K562 (cell line): ENCODE results near the gene SFPQ. TPM values are rescaled to one million over a fixed set of nuclear protein-coding genes. Genes with fewer than 3 reads are reported as not detected.

Experiments
- ARHGAP35 ChIP-seq: fragments of 450-650 bp; IDR thresholded peaks from 2 replicates; pipeline ENCODE4 v1.6.1; 2018; ENCODE audit not compliant: partially characterized antibody
- MECOM ChIP-seq: fragments of 250-450 bp; sonication (Bioruptor Pico); IDR thresholded peaks from 2 replicates; pipeline ENCODE4 v1.8.0; 2022; ENCODE audit warnings: inconsistent platforms
- POLR2AphosphoS5 ChIP-seq: IDR thresholded peaks from 2 replicates; pipeline ENCODE4 v1.6.1; 2011; ENCODE audit warnings: mild to moderate bottlenecking, low read depth, low read length, moderate library complexity; ENCODE audit not compliant: control insufficient read depth, insufficient read depth
- SMAD1 ChIP-seq: fragments of 150-350 bp; IDR thresholded peaks from 2 replicates; pipeline ENCODE4 v1.6.1; 2014; ENCODE audit warnings: low read length, low read depth; ENCODE audit not compliant: partially characterized antibody
- TRIM24 ChIP-seq, 2 experiments: fragments of 450-650 bp; IDR thresholded peaks; 2 replicates each; pipeline ENCODE4 v1.6.1; 2016
- ZC3H4 ChIP-seq: sonication (generic); formaldehyde crosslinking; IDR thresholded peaks from 2 replicates; pipeline ENCODE4 v1.9.0; 2021; ENCODE audit warnings: missing genetic modification reagents, borderline replicate concordance
- ZKSCAN3 ChIP-seq: fragments of 250-450 bp; sonication (Bioruptor Pico); IDR thresholded peaks from 2 replicates; pipeline ENCODE4 v1.4.0; 2020
- polyA plus RNA-seq, 8 experiments: library from polyadenylated mRNA; depleted of rRNA in 4 of 8; stranded (reverse) in 5 of 8; unstranded in 3 of 8; fragments of >200 nt; fragmentation: Nextera tagmentation in 2 of 8; fragmentation: Illumina TruSeq in 1 of 8; extraction: Ambion mirVana in 2 of 8; extraction: Trizol in 1 of 8; gene quantifications; 2 replicates each; pipeline versions ENCODE4 v1.2.1 to v1.2.3, GENCODE V29; 2011 to 2014; ENCODE audit warnings: inconsistent platforms in 1 of 8, missing spikeins in 1 of 8
- total RNA-seq, 7 experiments: library from RNA; depleted of rRNA in 6 of 7; stranded (reverse); fragments of >200 nt in 6 of 7; fragmentation: Illumina TruSeq in 2 of 7; extraction: Trizol in 2 of 7; gene quantifications; 2 replicates each; pipeline versions ENCODE4 v1.2.1 to v1.2.3, GENCODE V29; 2011 to 2021; ENCODE audit warnings: low replicate concordance in 1 of 7
- TF ChIP-seq, protein P1 (sequence below): fragments of 150-350 bp; conservative IDR thresholded peaks from 2 replicates; pipeline ENCODE4 v1.6.1; 2014; ENCODE audit warnings: low read length
- TF ChIP-seq, protein P2 (sequence below): fragments of 450-650 bp; conservative IDR thresholded peaks from 2 replicates; pipeline ENCODE4 v1.6.1; 2016; ENCODE audit warnings: missing genetic modification characterization, low read depth, mild to moderate bottlenecking, missing compliant biosample characterization, moderate library complexity
- TF ChIP-seq, protein P3 (sequence below): fragments of 250-450 bp; sonication (Bioruptor Pico); IDR thresholded peaks from 2 replicates; pipeline ENCODE4 v1.8.0; 2022; ENCODE audit warnings: moderate library complexity, mild to moderate bottlenecking, inconsistent platforms
- TF ChIP-seq, protein P4 (sequence below): sonication (generic); formaldehyde crosslinking; IDR thresholded peaks from 2 replicates; pipeline ENCODE4 v1.8.1; 2023; ENCODE audit warnings: mild to moderate bottlenecking, missing genetic modification reagents
- TF ChIP-seq, protein P5 (sequence below): fragments of 450-650 bp; formaldehyde crosslinking; IDR thresholded peaks from 2 replicates; pipeline ENCODE4 v1.4.0; 2020; ENCODE audit warnings: mild to moderate bottlenecking, moderate library complexity
- TF ChIP-seq, protein P6 (sequence below): fragments of 450-650 bp; IDR thresholded peaks from 2 replicates; pipeline ENCODE4 v1.6.1; 2016; ENCODE audit warnings: mild to moderate bottlenecking
- TF ChIP-seq, protein P7 (sequence below): fragments of 250-450 bp; sonication (Bioruptor Pico); IDR thresholded peaks from 2 replicates; pipeline ENCODE4 v1.4.0; 2020; ENCODE audit warnings: borderline replicate concordance

The SFPQ gene
- total and polyA plus RNA-seq, 9 of the 15 experiments (the other 6 are each of a cell fraction or from before 2014, with no cell fraction given), result 69.7 to 562 (median 399) TPM

DNA sequence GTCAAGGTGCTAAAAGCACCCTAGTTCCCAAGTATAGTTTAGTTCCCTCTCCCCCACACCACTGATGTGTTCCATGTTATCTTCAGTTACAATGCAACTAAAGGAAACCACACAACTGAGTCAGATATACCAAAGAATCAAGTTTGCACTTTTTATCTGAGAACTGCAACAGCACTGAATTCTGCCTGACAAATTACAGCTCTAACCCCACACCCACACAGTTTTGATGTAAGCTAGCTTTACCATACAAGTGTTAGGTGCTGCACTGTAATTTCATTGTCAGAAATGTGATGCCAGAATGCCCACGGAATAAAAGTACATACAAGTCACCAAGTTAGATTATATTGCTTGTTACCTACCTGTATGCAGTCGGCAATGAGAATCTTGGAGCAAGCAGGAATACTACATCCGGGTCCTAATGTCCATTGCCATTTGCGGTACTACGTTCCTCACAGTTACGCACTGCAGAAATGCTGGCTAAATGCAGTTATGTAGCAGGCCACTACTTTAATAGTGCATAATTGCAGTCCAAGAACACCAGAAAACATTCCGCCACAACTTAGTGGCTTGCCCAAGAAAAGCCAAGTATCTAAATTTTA lies 12.1 kb downstream of the SFPQ start (continued):
- TF ChIP-seq ARHGAP35 (no peak), MECOM (CRISPR knock-in tag) (no peak), ZKSCAN3 (no peak), SMAD1 (no peak), POLR2AphosphoS5 (no peak), ZC3H4 (CRISPR knock-in tag) (no peak), TRIM24 (IDR thresholded peaks at IDR 0.05) (peak; percentile 27 to 42; a peak in 2 of 4 replicates)
- TF ChIP-seq, protein P1, sequence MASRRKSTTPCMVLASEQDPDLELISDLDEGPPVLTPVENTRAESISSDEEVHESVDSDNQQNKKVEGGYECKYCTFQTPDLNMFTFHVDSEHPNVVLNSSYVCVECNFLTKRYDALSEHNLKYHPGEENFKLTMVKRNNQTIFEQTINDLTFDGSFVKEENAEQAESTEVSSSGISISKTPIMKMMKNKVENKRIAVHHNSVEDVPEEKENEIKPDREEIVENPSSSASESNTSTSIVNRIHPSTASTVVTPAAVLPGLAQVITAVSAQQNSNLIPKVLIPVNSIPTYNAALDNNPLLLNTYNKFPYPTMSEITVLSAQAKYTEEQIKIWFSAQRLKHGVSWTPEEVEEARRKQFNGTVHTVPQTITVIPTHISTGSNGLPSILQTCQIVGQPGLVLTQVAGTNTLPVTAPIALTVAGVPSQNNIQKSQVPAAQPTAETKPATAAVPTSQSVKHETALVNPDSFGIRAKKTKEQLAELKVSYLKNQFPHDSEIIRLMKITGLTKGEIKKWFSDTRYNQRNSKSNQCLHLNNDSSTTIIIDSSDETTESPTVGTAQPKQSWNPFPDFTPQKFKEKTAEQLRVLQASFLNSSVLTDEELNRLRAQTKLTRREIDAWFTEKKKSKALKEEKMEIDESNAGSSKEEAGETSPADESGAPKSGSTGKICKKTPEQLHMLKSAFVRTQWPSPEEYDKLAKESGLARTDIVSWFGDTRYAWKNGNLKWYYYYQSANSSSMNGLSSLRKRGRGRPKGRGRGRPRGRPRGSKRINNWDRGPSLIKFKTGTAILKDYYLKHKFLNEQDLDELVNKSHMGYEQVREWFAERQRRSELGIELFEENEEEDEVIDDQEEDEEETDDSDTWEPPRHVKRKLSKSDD, result no peak
- TF ChIP-seq, protein P2, sequence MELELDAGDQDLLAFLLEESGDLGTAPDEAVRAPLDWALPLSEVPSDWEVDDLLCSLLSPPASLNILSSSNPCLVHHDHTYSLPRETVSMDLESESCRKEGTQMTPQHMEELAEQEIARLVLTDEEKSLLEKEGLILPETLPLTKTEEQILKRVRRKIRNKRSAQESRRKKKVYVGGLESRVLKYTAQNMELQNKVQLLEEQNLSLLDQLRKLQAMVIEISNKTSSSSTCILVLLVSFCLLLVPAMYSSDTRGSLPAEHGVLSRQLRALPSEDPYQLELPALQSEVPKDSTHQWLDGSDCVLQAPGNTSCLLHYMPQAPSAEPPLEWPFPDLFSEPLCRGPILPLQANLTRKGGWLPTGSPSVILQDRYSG (tag), result no peak
- TF ChIP-seq, protein P3, sequence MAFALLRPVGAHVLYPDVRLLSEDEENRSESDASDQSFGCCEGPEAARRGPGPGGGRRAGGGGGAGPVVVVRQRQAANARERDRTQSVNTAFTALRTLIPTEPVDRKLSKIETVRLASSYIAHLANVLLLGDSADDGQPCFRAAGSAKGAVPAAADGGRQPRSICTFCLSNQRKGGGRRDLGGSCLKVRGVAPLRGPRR (CRISPR knock-in tag), result no peak
- TF ChIP-seq, protein P4, sequence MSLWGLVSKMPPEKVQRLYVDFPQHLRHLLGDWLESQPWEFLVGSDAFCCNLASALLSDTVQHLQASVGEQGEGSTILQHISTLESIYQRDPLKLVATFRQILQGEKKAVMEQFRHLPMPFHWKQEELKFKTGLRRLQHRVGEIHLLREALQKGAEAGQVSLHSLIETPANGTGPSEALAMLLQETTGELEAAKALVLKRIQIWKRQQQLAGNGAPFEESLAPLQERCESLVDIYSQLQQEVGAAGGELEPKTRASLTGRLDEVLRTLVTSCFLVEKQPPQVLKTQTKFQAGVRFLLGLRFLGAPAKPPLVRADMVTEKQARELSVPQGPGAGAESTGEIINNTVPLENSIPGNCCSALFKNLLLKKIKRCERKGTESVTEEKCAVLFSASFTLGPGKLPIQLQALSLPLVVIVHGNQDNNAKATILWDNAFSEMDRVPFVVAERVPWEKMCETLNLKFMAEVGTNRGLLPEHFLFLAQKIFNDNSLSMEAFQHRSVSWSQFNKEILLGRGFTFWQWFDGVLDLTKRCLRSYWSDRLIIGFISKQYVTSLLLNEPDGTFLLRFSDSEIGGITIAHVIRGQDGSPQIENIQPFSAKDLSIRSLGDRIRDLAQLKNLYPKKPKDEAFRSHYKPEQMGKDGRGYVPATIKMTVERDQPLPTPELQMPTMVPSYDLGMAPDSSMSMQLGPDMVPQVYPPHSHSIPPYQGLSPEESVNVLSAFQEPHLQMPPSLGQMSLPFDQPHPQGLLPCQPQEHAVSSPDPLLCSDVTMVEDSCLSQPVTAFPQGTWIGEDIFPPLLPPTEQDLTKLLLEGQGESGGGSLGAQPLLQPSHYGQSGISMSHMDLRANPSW (CRISPR knock-in tag), result no peak
- TF ChIP-seq, protein P5, sequence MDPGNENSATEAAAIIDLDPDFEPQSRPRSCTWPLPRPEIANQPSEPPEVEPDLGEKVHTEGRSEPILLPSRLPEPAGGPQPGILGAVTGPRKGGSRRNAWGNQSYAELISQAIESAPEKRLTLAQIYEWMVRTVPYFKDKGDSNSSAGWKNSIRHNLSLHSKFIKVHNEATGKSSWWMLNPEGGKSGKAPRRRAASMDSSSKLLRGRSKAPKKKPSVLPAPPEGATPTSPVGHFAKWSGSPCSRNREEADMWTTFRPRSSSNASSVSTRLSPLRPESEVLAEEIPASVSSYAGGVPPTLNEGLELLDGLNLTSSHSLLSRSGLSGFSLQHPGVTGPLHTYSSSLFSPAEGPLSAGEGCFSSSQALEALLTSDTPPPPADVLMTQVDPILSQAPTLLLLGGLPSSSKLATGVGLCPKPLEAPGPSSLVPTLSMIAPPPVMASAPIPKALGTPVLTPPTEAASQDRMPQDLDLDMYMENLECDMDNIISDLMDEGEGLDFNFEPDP (CRISPR knock-in tag), result no peak
- TF ChIP-seq, protein P6, sequence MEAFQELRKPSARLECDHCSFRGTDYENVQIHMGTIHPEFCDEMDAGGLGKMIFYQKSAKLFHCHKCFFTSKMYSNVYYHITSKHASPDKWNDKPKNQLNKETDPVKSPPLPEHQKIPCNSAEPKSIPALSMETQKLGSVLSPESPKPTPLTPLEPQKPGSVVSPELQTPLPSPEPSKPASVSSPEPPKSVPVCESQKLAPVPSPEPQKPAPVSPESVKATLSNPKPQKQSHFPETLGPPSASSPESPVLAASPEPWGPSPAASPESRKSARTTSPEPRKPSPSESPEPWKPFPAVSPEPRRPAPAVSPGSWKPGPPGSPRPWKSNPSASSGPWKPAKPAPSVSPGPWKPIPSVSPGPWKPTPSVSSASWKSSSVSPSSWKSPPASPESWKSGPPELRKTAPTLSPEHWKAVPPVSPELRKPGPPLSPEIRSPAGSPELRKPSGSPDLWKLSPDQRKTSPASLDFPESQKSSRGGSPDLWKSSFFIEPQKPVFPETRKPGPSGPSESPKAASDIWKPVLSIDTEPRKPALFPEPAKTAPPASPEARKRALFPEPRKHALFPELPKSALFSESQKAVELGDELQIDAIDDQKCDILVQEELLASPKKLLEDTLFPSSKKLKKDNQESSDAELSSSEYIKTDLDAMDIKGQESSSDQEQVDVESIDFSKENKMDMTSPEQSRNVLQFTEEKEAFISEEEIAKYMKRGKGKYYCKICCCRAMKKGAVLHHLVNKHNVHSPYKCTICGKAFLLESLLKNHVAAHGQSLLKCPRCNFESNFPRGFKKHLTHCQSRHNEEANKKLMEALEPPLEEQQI, result no peak
- TF ChIP-seq, protein P7, sequence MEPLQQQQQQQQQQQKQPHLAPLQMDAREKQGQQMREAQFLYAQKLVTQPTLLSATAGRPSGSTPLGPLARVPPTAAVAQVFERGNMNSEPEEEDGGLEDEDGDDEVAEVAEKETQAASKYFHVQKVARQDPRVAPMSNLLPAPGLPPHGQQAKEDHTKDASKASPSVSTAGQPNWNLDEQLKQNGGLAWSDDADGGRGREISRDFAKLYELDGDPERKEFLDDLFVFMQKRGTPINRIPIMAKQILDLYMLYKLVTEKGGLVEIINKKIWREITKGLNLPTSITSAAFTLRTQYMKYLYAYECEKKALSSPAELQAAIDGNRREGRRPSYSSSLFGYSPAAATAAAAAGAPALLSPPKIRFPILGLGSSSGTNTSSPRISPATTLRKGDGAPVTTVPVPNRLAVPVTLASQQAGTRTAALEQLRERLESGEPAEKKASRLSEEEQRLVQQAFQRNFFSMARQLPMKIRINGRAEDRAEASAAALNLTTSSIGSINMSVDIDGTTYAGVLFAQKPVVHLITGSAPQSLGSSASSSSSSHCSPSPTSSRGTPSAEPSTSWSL (CRISPR knock-in tag), result no peak
